ENCODE results near the gene FOXP2. TPM values are rescaled to one million over a fixed set of nuclear protein-coding genes. Genes with fewer than 3 reads are reported as not detected.

FOXP2 gene
- total RNA-seq, 2 donors from 2014 or later, result 13.3 to 14.9 TPM

- no peaks in the 10 kb centered on the region for H3K9me3 Mint-ChIP-seq
- Histone ChIP-seq H3K27ac (ENCODE audit: low read depth, low read length) (no peak overlapping the region), H3K9ac (ENCODE audit: extremely low read depth, low read length, poor library complexity, severe bottlenecking) (no peak overlapping the region), H3K9me3 (ENCODE audit: control insufficient read depth, low read length) (no peaks in the 10 kb centered on the region), H3K4me1 (ENCODE audit: control insufficient read depth, insufficient read depth, low read length) (peaks cover 6% of the 10 kb centered on the region), H3K4me3 (ENCODE audit: low read length) (no peak overlapping the region), H3K27me3 (ENCODE audit: control insufficient read depth, insufficient read depth, low read length, poor library complexity, severe bottlenecking) (no peaks in the 10 kb centered on the region), H3K36me3 (ENCODE audit: control insufficient read depth, insufficient read depth, low read length) (no peaks in the 10 kb centered on the region)
- H3K27me3 Mint-ChIP-seq (ENCODE audit: insufficient read depth), result no peaks in the 10 kb centered on the region
- DNase-seq, result no peak
- 100% methylated on average over 2 of the region's 2 CpGs; no CpG with 5 or more reads in 1 of the 2 experiments for WGBS, 2 experiments (ENCODE audit: insufficient coverage in 1 of 2, insufficient read length in 1 of 2)
- no peak overlapping the region for H3K27ac Mint-ChIP-seq
- TF ChIP-seq CTCF (conservative IDR thresholded peaks at IDR 0.05), result no peak
- peaks cover 38% of the 10 kb centered on the region for H3K4me1 Mint-ChIP-seq
- H3K36me3 Mint-ChIP-seq (ENCODE audit: low read depth), result no peaks in the 10 kb centered on the region
- no peak overlapping the region for H3K4me3 Mint-ChIP-seq
Measured at GRCh38 chr7:114660753-114661152, 246.1 kb downstream of the FOXP2 start.

- Mint-ChIP-seq H3K27ac (no peak overlapping the region), H3K4me3 (no peak overlapping the region), H3K4me1 (peaks cover 36% of the 10 kb centered on the region)
Measured at GRCh38 chr7:114662002-114662677, 247.5 kb downstream of the FOXP2 start.

GRCh38 chr7:114663502-114663901 lies 248.9 kb downstream of the FOXP2 start:
- H3K27me3 ChIP-seq (ENCODE audit: control insufficient read depth, insufficient read depth, low read length, poor library complexity, severe bottlenecking), result no peaks in the 10 kb centered on the region
- Mint-ChIP-seq H3K4me1 (peaks cover 26% of the 10 kb centered on the region), H3K27ac (no peak overlapping the region), H3K27me3 (ENCODE audit: insufficient read depth) (no peaks in the 10 kb centered on the region), H3K4me3 (no peak overlapping the region), H3K9me3 (no peaks in the 10 kb centered on the region), H3K36me3 (ENCODE audit: low read depth) (no peaks in the 10 kb centered on the region)
- H3K9ac ChIP-seq (ENCODE audit: extremely low read depth, low read length, poor library complexity, severe bottlenecking), result no peak overlapping the region
- WGBS, 2 experiments (ENCODE audit: insufficient coverage in 1 of 2, insufficient read length in 1 of 2), result 37% methylated on average over 1 of the region's 1 CpG; no CpG with 5 or more reads in 1 of the 2 experiments
- H3K36me3 ChIP-seq (ENCODE audit: control insufficient read depth, insufficient read depth, low read length), result no peaks in the 10 kb centered on the region
- peak; percentile 75 for TF ChIP-seq CTCF (conservative IDR thresholded peaks at IDR 0.05)
- H3K4me3 ChIP-seq (ENCODE audit: low read length), result no peak overlapping the region
- H3K4me1 ChIP-seq (ENCODE audit: control insufficient read depth, insufficient read depth, low read length), result peaks cover 6% of the 10 kb centered on the region
- H3K27ac ChIP-seq (ENCODE audit: low read depth, low read length), result no peak overlapping the region
- no peaks in the 10 kb centered on the region for H3K9me3 ChIP-seq (ENCODE audit: control insufficient read depth, low read length)
- DNase-seq, result no peak

More at GRCh38 chr7:114662002-114662677, 247.5 kb downstream of the FOXP2 start:
- no peaks in the 10 kb centered on the region for H3K9me3 Mint-ChIP-seq
- no peaks in the 10 kb centered on the region for H3K27me3 Mint-ChIP-seq (ENCODE audit: insufficient read depth)
- Histone ChIP-seq H3K9ac (ENCODE audit: extremely low read depth, low read length, poor library complexity, severe bottlenecking) (no peak overlapping the region), H3K27me3 (ENCODE audit: control insufficient read depth, insufficient read depth, low read length, poor library complexity, severe bottlenecking) (no peaks in the 10 kb centered on the region), H3K36me3 (ENCODE audit: control insufficient read depth, insufficient read depth, low read length) (no peaks in the 10 kb centered on the region), H3K4me3 (ENCODE audit: low read length) (no peak overlapping the region), H3K9me3 (ENCODE audit: control insufficient read depth, low read length) (no peaks in the 10 kb centered on the region), H3K27ac (ENCODE audit: low read depth, low read length) (no peak overlapping the region), H3K4me1 (ENCODE audit: control insufficient read depth, insufficient read depth, low read length) (peaks cover 6% of the 10 kb centered on the region)
- no peak for DNase-seq
- TF ChIP-seq CTCF (conservative IDR thresholded peaks at IDR 0.05), result no peak
- H3K36me3 Mint-ChIP-seq (ENCODE audit: low read depth), result no peaks in the 10 kb centered on the region
- 78 to 81% methylated on average over 6 of the region's 6 CpGs for WGBS, 2 experiments (ENCODE audit: insufficient coverage in 1 of 2, insufficient read length in 1 of 2)

Measured in endodermal cell (in vitro differentiated cells).